GM12878 (cell line): Measurements from ENCODE around the gene NTPCR. TPM values are rescaled to one million over a fixed set of nuclear protein-coding genes. Genes with fewer than 3 reads are reported as not detected.

Experiments used
- BCL3 ChIP-seq: IDR thresholded peaks from 2 replicates; pipeline ENCODE4 v1.6.1; 2011; ENCODE audit warnings: borderline replicate concordance, low read depth, mild to moderate bottlenecking, moderate library complexity, low read length; ENCODE audit not compliant: insufficient read depth, poor library complexity, severe bottlenecking
- CBFB ChIP-seq: IDR thresholded peaks from 2 replicates; pipeline ENCODE4 v1.6.1; 2016; ENCODE audit warnings: antibody characterized with exemption, low read depth
- EGR1 ChIP-seq, 2 experiments: IDR thresholded peaks; 1 replicate in 1 of 2; 2 replicates in 1 of 2; pipeline ENCODE4 v1.6.1; 2011 to 2012; ENCODE audit warnings: low read depth in 2 of 2, low read length in 2 of 2, borderline replicate concordance in 1 of 2, mild to moderate bottlenecking in 1 of 2, moderate library complexity in 1 of 2
- FOS ChIP-seq: IDR thresholded peaks from 3 replicates; pipeline ENCODE4 v1.6.1; 2011; ENCODE audit warnings: borderline replicate concordance; ENCODE audit not compliant: insufficient read length; ENCODE audit errors: extremely low read depth
- JUNB ChIP-seq: IDR thresholded peaks from 2 replicates; pipeline ENCODE4 v1.6.1; 2016; ENCODE audit warnings: antibody characterized with exemption, mild to moderate bottlenecking
- MEF2B ChIP-seq: fragments of 450-650 bp; IDR thresholded peaks from 2 replicates; pipeline ENCODE4 v1.6.1; 2018; ENCODE audit warnings: mild to moderate bottlenecking, moderate library complexity; ENCODE audit not compliant: partially characterized antibody, poor library complexity, severe bottlenecking
- MTA3 ChIP-seq: IDR thresholded peaks from 2 replicates; pipeline ENCODE4 v1.6.1; 2012; ENCODE audit warnings: low read length, inconsistent platforms, borderline replicate concordance
- PBX3 ChIP-seq: IDR thresholded peaks from 2 replicates; pipeline ENCODE4 v1.6.1; 2011; ENCODE audit warnings: mild to moderate bottlenecking, low read depth, low read length, moderate library complexity; ENCODE audit not compliant: insufficient replicate concordance
- POU2F2 ChIP-seq: IDR thresholded peaks from 3 replicates; pipeline ENCODE4 v1.6.1; 2011; ENCODE audit warnings: low read depth, mild to moderate bottlenecking, low read length, borderline replicate concordance
- RAD51 ChIP-seq: fragments of 450-650 bp; IDR thresholded peaks from 2 replicates; pipeline ENCODE4 v1.6.1; 2016; ENCODE audit warnings: moderate library complexity, mild to moderate bottlenecking, inconsistent platforms
- RB1 ChIP-seq: fragments of 450-650 bp; formaldehyde crosslinking; IDR thresholded peaks from 2 replicates; pipeline ENCODE4 v1.6.1; 2017; ENCODE audit warnings: mild to moderate bottlenecking, borderline replicate concordance
- SMAD1 ChIP-seq: fragments of 450-650 bp; IDR thresholded peaks from 2 replicates; pipeline ENCODE4 v1.6.1; 2018; ENCODE audit warnings: mild to moderate bottlenecking, low read depth; ENCODE audit not compliant: partially characterized antibody
- SMC3 ChIP-seq: IDR thresholded peaks from 2 replicates; pipeline ENCODE4 v1.6.1; 2011; ENCODE audit warnings: low read length, improper control_type of control experiment, borderline replicate concordance
- SUZ12 ChIP-seq: fragments of 200-600 bp; sonication (generic); IDR thresholded peaks from one replicate; pipeline ENCODE4 v1.6.1; 2018; ENCODE audit warnings: antibody characterized with exemption, mild to moderate bottlenecking; ENCODE audit not compliant: unreplicated experiment
- USF2 ChIP-seq: IDR thresholded peaks from 2 replicates; pipeline ENCODE4 v1.6.1; 2011; ENCODE audit warnings: low read depth, low read length, improper control_type of control experiment, borderline replicate concordance
- WRNIP1 ChIP-seq: IDR thresholded peaks from 2 replicates; pipeline ENCODE4 v1.6.1; 2011; ENCODE audit warnings: low read depth, low read length, improper control_type of control experiment, borderline replicate concordance
- ZSCAN29 ChIP-seq: fragments of 450-650 bp; IDR thresholded peaks from 2 replicates; pipeline ENCODE4 v1.6.1; 2017; ENCODE audit warnings: mild to moderate bottlenecking, moderate library complexity
- polyA plus RNA-seq, 11 experiments: library from polyadenylated mRNA; depleted of rRNA in 4 of 11; unstranded in 6 of 11; stranded (reverse) in 5 of 11; fragments of >200 nt; fragmentation: Nextera tagmentation in 4 of 11; fragmentation: Illumina TruSeq in 1 of 11; extraction: Ambion mirVana in 4 of 11; extraction: Trizol in 1 of 11; gene quantifications; 1 replicate in 1 of 11; 2 replicates in 10 of 11; pipeline versions ENCODE4 v1.2.1 to v1.2.3, GENCODE V29; 2011 to 2016; ENCODE audit warnings: inconsistent platforms in 2 of 11, missing spikeins in 2 of 11, low read depth in 1 of 11
- total RNA-seq, 4 experiments: library from RNA; depleted of rRNA in 3 of 4; stranded (reverse); fragments of >200 nt in 3 of 4; fragmentation: Illumina TruSeq in 1 of 4; extraction: Trizol in 1 of 4; gene quantifications; 2 replicates each; pipeline versions ENCODE4 v1.2.1 to v1.2.3, GENCODE V29; 2013 to 2021
- TF ChIP-seq, protein P1 (sequence below): IDR thresholded peaks from 2 replicates; pipeline ENCODE4 v1.6.1; 2012; ENCODE audit warnings: low read depth, low read length, improper control_type of control experiment
- TF ChIP-seq, protein P2 (sequence below): fragments of 450-650 bp; IDR thresholded peaks from 2 replicates; pipeline ENCODE4 v1.6.1; 2017; ENCODE audit warnings: low read depth, mild to moderate bottlenecking, moderate library complexity
- TF ChIP-seq, protein P3 (sequence below): fragments of 450-650 bp; conservative IDR thresholded peaks from 2 replicates; pipeline ENCODE4 v1.6.1; 2017; ENCODE audit warnings: mild to moderate bottlenecking, moderate library complexity

Gene NTPCR
- total and polyA plus RNA-seq, 10 of the 15 experiments (the other 5 are each of a cell fraction or from before 2014, with no cell fraction given) = 25.4 to 109 (median 56.6) TPM

DNA sequence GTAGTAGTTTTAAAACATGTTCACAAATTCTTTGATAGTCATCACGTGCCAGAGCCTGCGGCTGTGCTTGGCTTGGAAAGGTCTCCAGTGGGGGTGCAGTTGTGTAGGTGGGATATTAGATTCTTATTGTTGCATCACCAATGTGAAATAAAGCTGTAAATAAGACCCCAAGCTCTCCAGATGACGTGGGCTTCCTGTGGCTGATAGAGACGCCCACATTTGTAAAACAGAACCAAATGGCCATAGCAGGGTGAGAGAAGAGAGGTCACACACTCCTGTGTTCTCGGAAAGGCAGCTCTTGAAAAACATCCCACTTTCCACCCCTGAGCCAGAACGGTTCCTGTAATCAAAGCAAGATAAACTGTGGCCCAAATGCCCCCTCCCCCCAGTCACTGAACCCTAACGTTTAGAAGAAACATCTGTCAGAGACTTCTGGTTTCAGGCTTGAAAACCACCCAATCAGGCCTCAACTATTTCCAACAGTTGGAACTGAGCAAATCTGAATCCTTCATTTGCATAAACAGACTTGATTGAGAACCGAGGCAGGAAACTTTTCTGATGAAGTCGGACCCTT, 6.6 kb upstream of the NTPCR start (continued):
- TF ChIP-seq FOS (no peak), EGR1 (IDR thresholded peaks at IDR 0.05; ENCODE audit: borderline replicate concordance in 1 of 2, low read depth in 2 of 2, low read length in 2 of 2) (no peak), USF2 (no peak), SMC3 (no peak), POU2F2 (peak; percentile 86), RAD51 (no peak), MEF2B (no peak), ZSCAN29 (no peak), JUNB (no peak), CBFB (no peak), PBX3 (no peak), WRNIP1 (no peak), RB1 (no peak), MTA3 (no peak), BCL3 (no peak), SUZ12 (no peak), SMAD1 (no peak)
- TF ChIP-seq, protein P1, sequence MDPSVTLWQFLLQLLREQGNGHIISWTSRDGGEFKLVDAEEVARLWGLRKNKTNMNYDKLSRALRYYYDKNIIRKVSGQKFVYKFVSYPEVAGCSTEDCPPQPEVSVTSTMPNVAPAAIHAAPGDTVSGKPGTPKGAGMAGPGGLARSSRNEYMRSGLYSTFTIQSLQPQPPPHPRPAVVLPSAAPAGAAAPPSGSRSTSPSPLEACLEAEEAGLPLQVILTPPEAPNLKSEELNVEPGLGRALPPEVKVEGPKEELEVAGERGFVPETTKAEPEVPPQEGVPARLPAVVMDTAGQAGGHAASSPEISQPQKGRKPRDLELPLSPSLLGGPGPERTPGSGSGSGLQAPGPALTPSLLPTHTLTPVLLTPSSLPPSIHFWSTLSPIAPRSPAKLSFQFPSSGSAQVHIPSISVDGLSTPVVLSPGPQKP = no peak
- TF ChIP-seq, protein P2, sequence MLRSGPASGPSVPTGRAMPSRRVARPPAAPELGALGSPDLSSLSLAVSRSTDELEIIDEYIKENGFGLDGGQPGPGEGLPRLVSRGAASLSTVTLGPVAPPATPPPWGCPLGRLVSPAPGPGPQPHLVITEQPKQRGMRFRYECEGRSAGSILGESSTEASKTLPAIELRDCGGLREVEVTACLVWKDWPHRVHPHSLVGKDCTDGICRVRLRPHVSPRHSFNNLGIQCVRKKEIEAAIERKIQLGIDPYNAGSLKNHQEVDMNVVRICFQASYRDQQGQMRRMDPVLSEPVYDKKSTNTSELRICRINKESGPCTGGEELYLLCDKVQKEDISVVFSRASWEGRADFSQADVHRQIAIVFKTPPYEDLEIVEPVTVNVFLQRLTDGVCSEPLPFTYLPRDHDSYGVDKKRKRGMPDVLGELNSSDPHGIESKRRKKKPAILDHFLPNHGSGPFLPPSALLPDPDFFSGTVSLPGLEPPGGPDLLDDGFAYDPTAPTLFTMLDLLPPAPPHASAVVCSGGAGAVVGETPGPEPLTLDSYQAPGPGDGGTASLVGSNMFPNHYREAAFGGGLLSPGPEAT = no peak
- TF ChIP-seq, protein P3, sequence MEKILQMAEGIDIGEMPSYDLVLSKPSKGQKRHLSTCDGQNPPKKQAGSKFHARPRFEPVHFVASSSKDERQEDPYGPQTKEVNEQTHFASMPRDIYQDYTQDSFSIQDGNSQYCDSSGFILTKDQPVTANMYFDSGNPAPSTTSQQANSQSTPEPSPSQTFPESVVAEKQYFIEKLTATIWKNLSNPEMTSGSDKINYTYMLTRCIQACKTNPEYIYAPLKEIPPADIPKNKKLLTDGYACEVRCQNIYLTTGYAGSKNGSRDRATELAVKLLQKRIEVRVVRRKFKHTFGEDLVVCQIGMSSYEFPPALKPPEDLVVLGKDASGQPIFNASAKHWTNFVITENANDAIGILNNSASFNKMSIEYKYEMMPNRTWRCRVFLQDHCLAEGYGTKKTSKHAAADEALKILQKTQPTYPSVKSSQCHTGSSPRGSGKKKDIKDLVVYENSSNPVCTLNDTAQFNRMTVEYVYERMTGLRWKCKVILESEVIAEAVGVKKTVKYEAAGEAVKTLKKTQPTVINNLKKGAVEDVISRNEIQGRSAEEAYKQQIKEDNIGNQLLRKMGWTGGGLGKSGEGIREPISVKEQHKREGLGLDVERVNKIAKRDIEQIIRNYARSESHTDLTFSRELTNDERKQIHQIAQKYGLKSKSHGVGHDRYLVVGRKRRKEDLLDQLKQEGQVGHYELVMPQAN = no peak
